H9 (cell line): ENCODE data around the gene GGCT. TPM values are rescaled to one million over a fixed set of nuclear protein-coding genes. Genes with fewer than 3 reads are reported as not detected.
"Not testable (repeated sequence)": the region's sequence is repeated elsewhere in the genome, so short reads cannot be mapped to it uniquely, and the experiment has no call there.

ENCODE experiments used
- DNase-seq: peaks from one replicate; pipeline ENCODE4 v3.0.0-alpha.2; 2017
- H2AFZ ChIP-seq: one replicate; pipeline ENCODE4 v1.6.1; 2013; ENCODE audit warnings: mild to moderate bottlenecking, low read length, control low read depth, moderate library complexity
- H2AK5ac ChIP-seq: 2 replicates; pipeline ENCODE4 v1.6.1; 2013; ENCODE audit warnings: low read length, control low read depth, mixed read lengths; ENCODE audit not compliant: insufficient read length
- H2BK120ac ChIP-seq: one replicate; pipeline ENCODE4 v1.6.1; 2013; ENCODE audit warnings: low read depth, mild to moderate bottlenecking, low read length, control low read depth, inconsistent platforms; ENCODE audit not compliant: poor library complexity, severe bottlenecking
- H2BK12ac ChIP-seq: 2 replicates; pipeline ENCODE4 v1.6.1; 2013; ENCODE audit warnings: low read length, control low read depth, mixed read lengths, low read depth; ENCODE audit not compliant: insufficient read length
- H2BK15ac ChIP-seq: 2 replicates; pipeline ENCODE4 v1.6.1; 2013; ENCODE audit warnings: low read depth, low read length, control low read depth
- H2BK20ac ChIP-seq: one replicate; pipeline ENCODE4 v1.6.1; 2013; ENCODE audit warnings: low read depth, mild to moderate bottlenecking, low read length, control low read depth, inconsistent platforms; ENCODE audit not compliant: poor library complexity, severe bottlenecking
- H2BK5ac ChIP-seq: 2 replicates; pipeline ENCODE4 v1.6.1; 2013; ENCODE audit warnings: low read length, control low read depth, mixed read lengths; ENCODE audit not compliant: insufficient read length
- H3K14ac ChIP-seq: 2 replicates; pipeline ENCODE4 v1.6.1; 2013; ENCODE audit warnings: low read length, control low read depth; ENCODE audit not compliant: insufficient read depth
- H3K18ac ChIP-seq: 2 replicates; pipeline ENCODE4 v1.6.1; 2013; ENCODE audit warnings: low read depth, mild to moderate bottlenecking, mixed read lengths, low read length, control low read depth; ENCODE audit not compliant: insufficient read length
- H3K23ac ChIP-seq: 2 replicates; pipeline ENCODE4 v1.6.1; 2013; ENCODE audit warnings: low read length, control low read depth, mixed read lengths, low read depth; ENCODE audit not compliant: insufficient read length
- H3K23me2 ChIP-seq: 2 replicates; pipeline ENCODE4 v1.6.1; 2013; ENCODE audit warnings: low read depth, mild to moderate bottlenecking, mixed read lengths, low read length, control low read depth; ENCODE audit not compliant: insufficient read length, poor library complexity, severe bottlenecking
- H3K27ac ChIP-seq: 2 replicates; pipeline ENCODE4 v1.5.1; 2013; ENCODE audit warnings: low read length, control low read depth, mixed read lengths, low read depth; ENCODE audit not compliant: insufficient read length
- H3K27me3 ChIP-seq: 2 replicates; pipeline ENCODE4 v1.6.1; 2013; ENCODE audit warnings: low read length, control low read depth, inconsistent platforms; ENCODE audit not compliant: insufficient read depth
- H3K4ac ChIP-seq: 2 replicates; pipeline ENCODE4 v1.6.1; 2013; ENCODE audit warnings: low read depth, mild to moderate bottlenecking, control low read depth, inconsistent platforms, low read length, moderate library complexity
- H3K4me1 ChIP-seq: 2 replicates; pipeline ENCODE4 v1.6.1; 2013; ENCODE audit warnings: low read length, control low read depth, inconsistent platforms; ENCODE audit not compliant: insufficient read depth
- H3K4me2 ChIP-seq: 2 replicates; pipeline ENCODE4 v1.6.1; 2013; ENCODE audit warnings: low read length, control low read depth, mixed read lengths; ENCODE audit not compliant: insufficient read length, insufficient read depth
- H3K56ac ChIP-seq: 2 replicates; pipeline ENCODE4 v1.6.1; 2013; ENCODE audit warnings: low read depth, mild to moderate bottlenecking, mixed read lengths, low read length, control low read depth; ENCODE audit not compliant: insufficient read length
- H3K79me1 ChIP-seq: 2 replicates; pipeline ENCODE4 v1.6.1; 2013; ENCODE audit warnings: low read depth, mild to moderate bottlenecking, moderate library complexity, low read length, control low read depth, inconsistent platforms; ENCODE audit not compliant: insufficient read depth, poor library complexity, severe bottlenecking
- H3K79me2 ChIP-seq: 2 replicates; pipeline ENCODE4 v1.6.1; 2013; ENCODE audit warnings: low read length, control low read depth, inconsistent platforms; ENCODE audit not compliant: insufficient read depth
- H3K9ac ChIP-seq: 2 replicates; pipeline ENCODE4 v1.6.1; 2013; ENCODE audit warnings: low read length, control low read depth, mixed read lengths; ENCODE audit not compliant: insufficient read length; ENCODE audit errors: extremely low read depth
- H3K9me3 ChIP-seq: one replicate; pipeline ENCODE4 v1.6.1; 2013; ENCODE audit warnings: low read depth, low read length, inconsistent platforms; ENCODE audit not compliant: control insufficient read depth
- H3T11ph ChIP-seq: one replicate; pipeline ENCODE4 v1.6.1; 2013; ENCODE audit warnings: mild to moderate bottlenecking, low read length, control low read depth, inconsistent platforms
- H4K20me1 ChIP-seq: one replicate; pipeline ENCODE4 v1.6.1; 2013; ENCODE audit not compliant: control insufficient read depth, insufficient read length, insufficient read depth
- H4K5ac ChIP-seq: 2 replicates; pipeline ENCODE4 v1.6.1; 2013; ENCODE audit warnings: low read depth, mild to moderate bottlenecking, mixed read lengths, low read length, control low read depth; ENCODE audit not compliant: insufficient read length
- H4K8ac ChIP-seq: replicated peaks from 2 replicates; pipeline ENCODE4 v1.6.1; 2013; ENCODE audit warnings: low read length, control low read depth, mixed read lengths, low read depth; ENCODE audit not compliant: insufficient read length
- H4K91ac ChIP-seq: 2 replicates; pipeline ENCODE4 v1.6.1; 2013; ENCODE audit warnings: low read depth, mild to moderate bottlenecking, moderate library complexity, mixed read lengths, low read length, control low read depth; ENCODE audit not compliant: insufficient read length
- H3K27ac Mint-ChIP-seq, 3 experiments: 2 replicates in 2 of 3; 3 replicates in 1 of 3; pipeline ENCODE4 v1.8.0; 2020 to 2021; ENCODE audit warnings: mixed read lengths in 3 of 3, mild to moderate bottlenecking in 1 of 3, moderate library complexity in 1 of 3
- H3K27me3 Mint-ChIP-seq: 2 replicates; pipeline ENCODE4 v1.8.0; 2021; ENCODE audit warnings: low read depth, mild to moderate bottlenecking, moderate library complexity, mixed read lengths
- H3K36me3 Mint-ChIP-seq, 3 experiments: 2 replicates in 2 of 3; 3 replicates in 1 of 3; pipeline ENCODE4 v1.8.0; 2020 to 2021; ENCODE audit warnings: low read depth in 3 of 3, mixed read lengths in 3 of 3; ENCODE audit not compliant: insufficient read depth in 1 of 3
- H3K4me1 Mint-ChIP-seq, 2 experiments: 2 replicates each; pipeline ENCODE4 v1.8.0; 2020; ENCODE audit warnings: mixed read lengths in 2 of 2
- H3K4me3 Mint-ChIP-seq, 2 experiments: 2 replicates in 1 of 2; 3 replicates in 1 of 2; pipeline ENCODE4 v1.8.0; 2020 to 2021; ENCODE audit warnings: mild to moderate bottlenecking in 2 of 2, mixed read lengths in 2 of 2, moderate library complexity in 1 of 2
- H3K9me3 Mint-ChIP-seq, 2 experiments: 2 replicates in 1 of 2; 3 replicates in 1 of 2; pipeline ENCODE4 v1.8.0; 2020; ENCODE audit warnings: mild to moderate bottlenecking in 2 of 2, mixed read lengths in 2 of 2, moderate library complexity in 1 of 2
- WGBS: extraction: QIAGEN DNeasy Blood & Tissue Kit; methylation state at CpG from one replicate; pipeline ENCODE4 v1.1.7; 2013; ENCODE audit warnings: missing lambda C conversion rate, low lambda C conversion rate, mixed read lengths; ENCODE audit not compliant: insufficient read length; ENCODE audit errors: extremely low coverage; 5-methylcytosine and 5-hydroxymethylcytosine counted together
- total RNA-seq: library from RNA; stranded (reverse); gene quantifications from 2 replicates; pipeline ENCODE4 v1.2.1, GENCODE V29; 2021
- TF ChIP-seq, protein P1 (sequence below): fragments of 200-600 bp; sonication (generic); conservative IDR thresholded peaks from 3 replicates; pipeline ENCODE4 v1.8.0; 2021; ENCODE audit warnings: antibody characterized with exemption, mild to moderate bottlenecking

Gene GGCT
- total RNA-seq, 1 experiment from 2014 or later, result 84.9 TPM

DNA sequence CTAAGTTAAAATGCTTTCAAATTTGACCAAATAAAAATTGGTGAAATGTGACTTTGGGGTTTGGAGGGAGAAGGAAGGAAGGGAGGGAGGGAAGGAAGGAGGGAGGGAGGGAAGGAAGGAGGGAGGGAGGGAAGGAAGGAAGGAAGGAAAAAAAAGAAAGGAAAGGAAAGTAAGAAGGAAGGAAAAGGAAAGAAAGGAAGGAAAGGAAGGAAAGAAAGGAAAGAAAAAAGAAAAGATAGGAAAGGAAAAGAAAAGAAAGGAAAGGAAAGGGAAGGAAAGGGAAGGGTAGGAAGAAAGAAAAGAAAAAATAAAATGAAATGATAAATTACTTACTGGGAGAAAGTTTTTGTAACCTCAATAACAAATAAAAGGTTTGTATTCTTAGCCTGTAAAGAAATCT is 24.1 kb upstream of the GGCT start:
- no peak overlapping the region for H3K4me2 ChIP-seq
- no peaks in the 10 kb centered on the region for H4K20me1 ChIP-seq
- H3K23ac ChIP-seq, result no peak overlapping the region
- Mint-ChIP-seq H3K27ac (no peak overlapping the region), H3K27me3 (peaks cover 9% of the 10 kb centered on the region), H3K4me3 (no peak overlapping the region), H3K9me3 (no peaks in the 10 kb centered on the region), H3K36me3 (no peaks in the 10 kb centered on the region), H3K4me1 (peaks cover 0 to 2% of the 10 kb centered on the region in 2 experiments; a peak in 2 of 4 replicates)
- TF ChIP-seq, protein P1, sequence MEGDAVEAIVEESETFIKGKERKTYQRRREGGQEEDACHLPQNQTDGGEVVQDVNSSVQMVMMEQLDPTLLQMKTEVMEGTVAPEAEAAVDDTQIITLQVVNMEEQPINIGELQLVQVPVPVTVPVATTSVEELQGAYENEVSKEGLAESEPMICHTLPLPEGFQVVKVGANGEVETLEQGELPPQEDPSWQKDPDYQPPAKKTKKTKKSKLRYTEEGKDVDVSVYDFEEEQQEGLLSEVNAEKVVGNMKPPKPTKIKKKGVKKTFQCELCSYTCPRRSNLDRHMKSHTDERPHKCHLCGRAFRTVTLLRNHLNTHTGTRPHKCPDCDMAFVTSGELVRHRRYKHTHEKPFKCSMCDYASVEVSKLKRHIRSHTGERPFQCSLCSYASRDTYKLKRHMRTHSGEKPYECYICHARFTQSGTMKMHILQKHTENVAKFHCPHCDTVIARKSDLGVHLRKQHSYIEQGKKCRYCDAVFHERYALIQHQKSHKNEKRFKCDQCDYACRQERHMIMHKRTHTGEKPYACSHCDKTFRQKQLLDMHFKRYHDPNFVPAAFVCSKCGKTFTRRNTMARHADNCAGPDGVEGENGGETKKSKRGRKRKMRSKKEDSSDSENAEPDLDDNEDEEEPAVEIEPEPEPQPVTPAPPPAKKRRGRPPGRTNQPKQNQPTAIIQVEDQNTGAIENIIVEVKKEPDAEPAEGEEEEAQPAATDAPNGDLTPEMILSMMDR, result no peak
- H2BK120ac ChIP-seq, result no peak overlapping the region
- H4K5ac ChIP-seq, result no peak overlapping the region
- H2BK5ac ChIP-seq, result no peak overlapping the region
- no peak overlapping the region for H2AK5ac ChIP-seq
- H3K23me2 ChIP-seq, result no peaks in the 10 kb centered on the region
- no peak overlapping the region for H3K14ac ChIP-seq
- no peaks in the 10 kb centered on the region for H3K27me3 ChIP-seq
- no peak overlapping the region for H3K4ac ChIP-seq
- no peak overlapping the region for H3T11ph ChIP-seq
- H3K56ac ChIP-seq, result no peak overlapping the region
- no peak overlapping the region for H2AFZ ChIP-seq
- no peak overlapping the region for H4K91ac ChIP-seq
- H2BK12ac ChIP-seq, result no peak overlapping the region
- H3K18ac ChIP-seq, result no peak overlapping the region
- no peak overlapping the region for H3K27ac ChIP-seq
- H3K79me1 ChIP-seq, result no peaks in the 10 kb centered on the region
- H3K9me3 ChIP-seq, result no peaks in the 10 kb centered on the region
- no peak overlapping the region for H4K8ac ChIP-seq
- DNase-seq, result no peak
- H2BK20ac ChIP-seq, result no peak overlapping the region
- H2BK15ac ChIP-seq, result no peak overlapping the region
- no peaks in the 10 kb centered on the region for H3K79me2 ChIP-seq
- H3K9ac ChIP-seq, result no peak overlapping the region
- H3K4me1 ChIP-seq, result no peaks in the 10 kb centered on the region

DNA sequence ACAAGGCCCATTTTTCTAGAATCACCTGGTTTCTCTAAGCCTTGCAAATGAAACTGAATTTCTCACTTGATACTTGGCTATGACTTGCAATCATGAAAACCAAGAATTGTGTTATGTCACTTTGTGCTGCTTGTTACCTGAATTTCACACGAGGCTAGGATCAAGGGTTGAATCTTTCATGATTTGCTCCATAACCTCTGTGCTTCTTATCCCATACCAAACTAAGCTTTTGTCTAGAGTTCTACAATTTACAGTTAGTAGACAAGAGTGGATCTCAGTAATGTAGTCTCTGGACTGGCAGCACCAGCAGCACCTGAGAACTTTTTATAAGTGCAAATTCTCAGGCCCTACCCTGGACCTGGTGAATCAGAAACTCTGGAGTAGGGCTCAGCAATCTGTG is 22.7 kb upstream of the GGCT start:
- H2AFZ ChIP-seq, H2BK120ac ChIP-seq, H3K4me1 ChIP-seq, H2AK5ac ChIP-seq, H3K27me3 ChIP-seq, H3K9ac ChIP-seq, H3K23me2 ChIP-seq, H2BK12ac ChIP-seq, H3K27me3 Mint-ChIP-seq, H3K27ac ChIP-seq, H4K8ac ChIP-seq, H3K56ac ChIP-seq, H3K14ac ChIP-seq, H3K79me1 ChIP-seq, H3K23ac ChIP-seq, H2BK5ac ChIP-seq, H3K18ac ChIP-seq, H3K4me3 Mint-ChIP-seq, H4K91ac ChIP-seq, H2BK20ac ChIP-seq, H3K4ac ChIP-seq, H3K9me3 ChIP-seq, H3K4me1 Mint-ChIP-seq, H3T11ph ChIP-seq, H2BK15ac ChIP-seq, H3K9me3 Mint-ChIP-seq, H4K20me1 ChIP-seq, DNase-seq, H3K4me2 ChIP-seq, H3K79me2 ChIP-seq, H3K27ac Mint-ChIP-seq, H4K5ac ChIP-seq, H3K36me3 Mint-ChIP-seq: not testable (repeated sequence)
- WGBS, result no CpG with 5 or more reads among the region's 1 CpG
